Neural progenitor cell (in vitro differentiated cells): ENCODE results near the gene GRB7. TPM values are rescaled to one million over a fixed set of nuclear protein-coding genes. Genes with fewer than 3 reads are reported as not detected.
"Not testable (repeated sequence)": the region's sequence is repeated elsewhere in the genome, so short reads cannot be mapped to it uniquely, and the experiment has no call there.

Experiments used
- DNase-seq: peaks from one replicate; pipeline ENCODE4 v3.0.0-alpha.2; 2016; ENCODE audit warnings: low spot score
- H2AFZ ChIP-seq: fragments of 200-600 bp; sonication (generic); replicated peaks from 2 replicates; pipeline ENCODE4 v1.6.1; 2016; ENCODE audit warnings: antibody characterized with exemption
- H3F3A ChIP-seq: fragments of 200-600 bp; sonication (generic); 2 replicates; pipeline ENCODE4 v1.6.1; 2016; ENCODE audit warnings: antibody characterized with exemption, low read depth
- H3K27ac ChIP-seq: fragments of 200-600 bp; sonication (generic); 2 replicates; pipeline ENCODE4 v1.5.1; 2016; ENCODE audit warnings: mild to moderate bottlenecking
- H3K27me3 ChIP-seq: fragments of 200-600 bp; sonication (generic); 2 replicates; pipeline ENCODE4 v1.6.1; 2016; ENCODE audit warnings: mild to moderate bottlenecking, moderate library complexity
- H3K36me3 ChIP-seq: fragments of 200-600 bp; sonication (generic); 2 replicates; pipeline ENCODE4 v1.5.1; 2016
- H3K4me1 ChIP-seq: fragments of 200-600 bp; sonication (generic); 2 replicates; pipeline ENCODE4 v1.6.1; 2016; ENCODE audit warnings: mixed run types
- H3K4me2 ChIP-seq: fragments of 200-600 bp; sonication (generic); 2 replicates; pipeline ENCODE4 v1.6.1; 2016
- H3K4me3 ChIP-seq: fragments of 200-600 bp; sonication (generic); 2 replicates; pipeline ENCODE4 v1.5.1; 2016
- H3K79me2 ChIP-seq: fragments of 200-600 bp; sonication (generic); 2 replicates; pipeline ENCODE4 v1.6.1; 2016; ENCODE audit warnings: low read depth
- H3K9ac ChIP-seq: fragments of 200-600 bp; sonication (generic); 2 replicates; pipeline ENCODE4 v1.6.1; 2016
- H3K9me3 ChIP-seq: fragments of 200-600 bp; sonication (generic); 2 replicates; pipeline ENCODE4 v1.5.1; 2016; ENCODE audit warnings: low read depth
- H4K20me1 ChIP-seq: fragments of 200-600 bp; sonication (generic); 2 replicates; pipeline ENCODE4 v1.6.1; 2016; ENCODE audit warnings: low read depth
- H3K27ac Mint-ChIP-seq: 3 replicates; pipeline ENCODE4 v1.8.0; 2021; ENCODE audit warnings: mixed read lengths
- H3K27me3 Mint-ChIP-seq: 2 replicates; pipeline ENCODE4 v1.8.0; 2022; ENCODE audit warnings: low read depth, mild to moderate bottlenecking, inconsistent platforms, moderate library complexity, mixed read lengths; ENCODE audit not compliant: insufficient read depth
- H3K36me3 Mint-ChIP-seq: 3 replicates; pipeline ENCODE4 v1.8.0; 2021; ENCODE audit warnings: mixed read lengths
- H3K4me1 Mint-ChIP-seq: 3 replicates; pipeline ENCODE4 v1.8.0; 2021; ENCODE audit warnings: mixed read lengths
- H3K4me3 Mint-ChIP-seq: 3 replicates; pipeline ENCODE4 v1.8.0; 2021; ENCODE audit warnings: mild to moderate bottlenecking, moderate library complexity, mixed read lengths
- H3K9me3 Mint-ChIP-seq: 3 replicates; pipeline ENCODE4 v1.8.0; 2020; ENCODE audit warnings: mixed read lengths
- EZH2 ChIP-seq: fragments of 200-600 bp; sonication (generic); IDR thresholded peaks from 2 replicates; pipeline ENCODE4 v1.6.1; 2017; ENCODE audit warnings: antibody characterized with exemption, mild to moderate bottlenecking, moderate library complexity
- EZH2phosphoT487 ChIP-seq: fragments of 200-600 bp; sonication (generic); IDR thresholded peaks from 2 replicates; pipeline ENCODE4 v1.6.1; 2017; ENCODE audit warnings: antibody characterized with exemption
- total RNA-seq: library from RNA; depleted of rRNA; stranded (reverse); fragments of >200 nt; gene quantifications from 2 replicates; pipeline ENCODE4 v1.2.3, GENCODE V29; 2015; ENCODE audit warnings: low replicate concordance
- TF ChIP-seq, protein P1 (sequence below): fragments of 200-600 bp; sonication (generic); IDR thresholded peaks from 2 replicates; pipeline ENCODE4 v1.5.1; 2017; ENCODE audit warnings: antibody characterized with exemption, mild to moderate bottlenecking

GRB7 gene
- total RNA-seq, 1 donor from 2014 or later, result 6.0 TPM

DNA sequence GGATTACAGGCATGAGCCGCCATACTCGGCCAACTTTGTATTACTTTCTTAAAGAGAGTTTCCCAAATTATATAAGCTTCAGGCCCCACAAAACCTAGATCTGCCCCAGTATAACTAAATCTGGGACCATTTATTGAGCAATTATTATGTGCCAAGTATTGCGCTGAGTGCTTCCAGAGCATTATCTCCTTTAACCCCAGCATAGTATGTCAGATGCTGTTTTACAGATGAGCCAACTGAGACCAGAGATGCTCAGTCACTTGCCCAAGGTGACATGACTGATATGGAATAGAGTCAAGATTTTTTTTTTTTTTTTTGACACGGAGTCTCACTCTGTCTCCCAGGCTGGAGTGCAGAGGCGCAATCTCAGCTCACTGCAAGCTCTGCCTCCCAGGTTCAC lies 39.8 kb upstream of the GRB7 start:
- Mint-ChIP-seq H3K27me3 (peaks cover 6% of the 10 kb centered on the region), H3K36me3 (peaks cover 2% of the 10 kb centered on the region), H3K27ac (no peak overlapping the region), H3K4me1 (peaks cover 58% of the 10 kb centered on the region), H3K9me3 (no peaks in the 10 kb centered on the region), H3K4me3 (no peak overlapping the region)
- TF ChIP-seq EZH2phosphoT487 (no peak), EZH2 (no peak)
- TF ChIP-seq, protein P1, sequence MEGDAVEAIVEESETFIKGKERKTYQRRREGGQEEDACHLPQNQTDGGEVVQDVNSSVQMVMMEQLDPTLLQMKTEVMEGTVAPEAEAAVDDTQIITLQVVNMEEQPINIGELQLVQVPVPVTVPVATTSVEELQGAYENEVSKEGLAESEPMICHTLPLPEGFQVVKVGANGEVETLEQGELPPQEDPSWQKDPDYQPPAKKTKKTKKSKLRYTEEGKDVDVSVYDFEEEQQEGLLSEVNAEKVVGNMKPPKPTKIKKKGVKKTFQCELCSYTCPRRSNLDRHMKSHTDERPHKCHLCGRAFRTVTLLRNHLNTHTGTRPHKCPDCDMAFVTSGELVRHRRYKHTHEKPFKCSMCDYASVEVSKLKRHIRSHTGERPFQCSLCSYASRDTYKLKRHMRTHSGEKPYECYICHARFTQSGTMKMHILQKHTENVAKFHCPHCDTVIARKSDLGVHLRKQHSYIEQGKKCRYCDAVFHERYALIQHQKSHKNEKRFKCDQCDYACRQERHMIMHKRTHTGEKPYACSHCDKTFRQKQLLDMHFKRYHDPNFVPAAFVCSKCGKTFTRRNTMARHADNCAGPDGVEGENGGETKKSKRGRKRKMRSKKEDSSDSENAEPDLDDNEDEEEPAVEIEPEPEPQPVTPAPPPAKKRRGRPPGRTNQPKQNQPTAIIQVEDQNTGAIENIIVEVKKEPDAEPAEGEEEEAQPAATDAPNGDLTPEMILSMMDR, result no peak
- H3K27ac ChIP-seq, result no peak overlapping the region
- no peak for DNase-seq
- no peaks in the 10 kb centered on the region for H3K27me3 ChIP-seq
- H2AFZ ChIP-seq, result no peak overlapping the region
- no peaks in the 10 kb centered on the region for H3K9me3 ChIP-seq
- H3K9ac ChIP-seq, result no peak overlapping the region
- H4K20me1 ChIP-seq, result peaks cover 22% of the 10 kb centered on the region
- H3K4me3 ChIP-seq, result no peak overlapping the region
- peaks cover 48% of the 10 kb centered on the region for H3F3A ChIP-seq
- H3K36me3 ChIP-seq, result no peaks in the 10 kb centered on the region
- peaks cover 43% of the 10 kb centered on the region for H3K79me2 ChIP-seq
- peaks cover 53% of the 10 kb centered on the region for H3K4me1 ChIP-seq
- H3K4me2 ChIP-seq, result no peak overlapping the region

- H3K4me3 Mint-ChIP-seq, result peak overlapping the region; percentile 99
- Histone ChIP-seq H4K20me1 (peaks cover 35% of the 10 kb centered on the region), H3K4me1 (peaks cover 63% of the 10 kb centered on the region), H2AFZ (peak overlapping the region; percentile 46), H3K79me2 (peaks cover 56% of the 10 kb centered on the region), H3K4me2 (peak overlapping the region; percentile 88), H3F3A (peaks cover 50% of the 10 kb centered on the region), H3K9ac (peak overlapping the region; percentile 80), H3K4me3 (peak overlapping the region; percentile 96), H3K27ac (peak overlapping the region; percentile 26)
- not testable (repeated sequence) for H3K27me3 Mint-ChIP-seq, H3K36me3 ChIP-seq, H3K9me3 Mint-ChIP-seq, H3K36me3 Mint-ChIP-seq, DNase-seq, H3K27me3 ChIP-seq, H3K9me3 ChIP-seq
- H3K4me1 Mint-ChIP-seq, result peaks cover 61% of the 10 kb centered on the region
- H3K27ac Mint-ChIP-seq, result peak overlapping the region; percentile 98
These were observed 38.5 kb upstream of the GRB7 start for GRCh38 chr17:39699157-39699817.

- Histone ChIP-seq H3F3A (peaks cover 50% of the 10 kb centered on the region), H3K79me2 (peaks cover 61% of the 10 kb centered on the region), H3K4me2 (peak within 1 kb of the TSS; percentile 88), H3K27ac (peak within 1 kb of the TSS; percentile 26), H4K20me1 (peaks cover 40% of the 10 kb centered on the region), H3K36me3 (no peaks in the 10 kb centered on the region), H2AFZ (peak within 1 kb of the TSS; percentile 46), H3K9me3 (no peaks in the 10 kb centered on the region), H3K4me1 (peaks cover 63% of the 10 kb centered on the region), H3K27me3 (no peaks in the 10 kb centered on the region), H3K9ac (peak within 1 kb of the TSS; percentile 80), H3K4me3 (peak within 1 kb of the TSS; percentile 96)
- H3K9me3 Mint-ChIP-seq, result no peaks in the 10 kb centered on the region
- H3K4me3 Mint-ChIP-seq, result peak within 1 kb of the TSS; percentile 99
- peaks cover 10% of the 10 kb centered on the region for H3K27me3 Mint-ChIP-seq
- H3K36me3 Mint-ChIP-seq, result peaks cover 2% of the 10 kb centered on the region
- DNase-seq, result peak; percentile 85
- peak within 1 kb of the TSS; percentile 98 for H3K27ac Mint-ChIP-seq
- TF ChIP-seq EZH2, result no peak
- peaks cover 56% of the 10 kb centered on the region for H3K4me1 Mint-ChIP-seq
These were observed 38.0 kb upstream of the GRB7 start, which contains the start of gene ERBB2 for GRCh38 chr17:39699818-39700147. TSS of gene ERBB2 (plus strand) at chr17:39700064. CDS start at chr17:39700239, 175 bp downstream.

- peak overlapping the region; percentile 99 for H3K4me3 Mint-ChIP-seq
- Histone ChIP-seq H3K9me3 (no peaks in the 10 kb centered on the region), H3K4me2 (peak overlapping the region; percentile 88), H3K79me2 (peaks cover 67% of the 10 kb centered on the region), H3K4me3 (peak overlapping the region; percentile 96), H3F3A (peaks cover 48% of the 10 kb centered on the region), H3K9ac (peak overlapping the region; percentile 80), H3K27me3 (no peaks in the 10 kb centered on the region), H4K20me1 (peaks cover 46% of the 10 kb centered on the region), H3K36me3 (no peaks in the 10 kb centered on the region), H3K4me1 (peaks cover 63% of the 10 kb centered on the region), H2AFZ (peak overlapping the region; percentile 0), H3K27ac (peak overlapping the region; percentile 26)
- TF ChIP-seq, protein P1, result peak; percentile 17
- TF ChIP-seq EZH2 (no peak), EZH2phosphoT487 (no peak)
- no peaks in the 10 kb centered on the region for H3K9me3 Mint-ChIP-seq
- peaks cover 10% of the 10 kb centered on the region for H3K27me3 Mint-ChIP-seq
- peak; percentile 77 for DNase-seq
- H3K27ac Mint-ChIP-seq, result no peak overlapping the region
- peaks cover 50% of the 10 kb centered on the region for H3K4me1 Mint-ChIP-seq
- H3K36me3 Mint-ChIP-seq, result peaks cover 2% of the 10 kb centered on the region
These were observed 37.4 kb upstream of the GRB7 start for GRCh38 chr17:39700148-39700987.
